GM19395 (cell line): ENCODE measurements around the gene TMCC2.

ENCODE experiments used
- ATAC-seq: cut with Tn5 transposase; IDR thresholded peaks from one replicate; pipeline ENCODE4 v1.9.1; 2021; ENCODE audit warnings: mild to moderate bottlenecking, moderate library complexity; ENCODE audit not compliant: unreplicated experiment

TMCC2 gene

GRCh38 chr1:205319081-205320018, 91.6 kb downstream of the TMCC2 start:
- no peak for ATAC-seq

GRCh38 chr1:205321162-205321958, 93.6 kb downstream of the TMCC2 start, which contains the start of gene NUAK2:
TSS of gene NUAK2 (minus strand) at chr1:205321745. CDS start at chr1:205321628, 117 bp downstream.
- ATAC-seq: no peak

- ATAC-seq: no peak
Measured at GRCh38 chr1:205321959-205322283, 94.2 kb downstream of the TMCC2 start.
